HepG2 (cell line): Measurements from ENCODE around the gene YY1.

Experiments used
- ZBTB7A ChIP-seq: sonication (generic); formaldehyde crosslinking; IDR thresholded peaks from 2 replicates; pipeline ENCODE4 v1.8.0; 2022; ENCODE audit warnings: mild to moderate bottlenecking, missing genetic modification reagents
- ZNF546 ChIP-seq: sonication (generic); formaldehyde crosslinking; conservative IDR thresholded peaks from 2 replicates; pipeline ENCODE4 v1.8.1; 2023; ENCODE audit warnings: mild to moderate bottlenecking, missing genetic modification reagents

DNA sequence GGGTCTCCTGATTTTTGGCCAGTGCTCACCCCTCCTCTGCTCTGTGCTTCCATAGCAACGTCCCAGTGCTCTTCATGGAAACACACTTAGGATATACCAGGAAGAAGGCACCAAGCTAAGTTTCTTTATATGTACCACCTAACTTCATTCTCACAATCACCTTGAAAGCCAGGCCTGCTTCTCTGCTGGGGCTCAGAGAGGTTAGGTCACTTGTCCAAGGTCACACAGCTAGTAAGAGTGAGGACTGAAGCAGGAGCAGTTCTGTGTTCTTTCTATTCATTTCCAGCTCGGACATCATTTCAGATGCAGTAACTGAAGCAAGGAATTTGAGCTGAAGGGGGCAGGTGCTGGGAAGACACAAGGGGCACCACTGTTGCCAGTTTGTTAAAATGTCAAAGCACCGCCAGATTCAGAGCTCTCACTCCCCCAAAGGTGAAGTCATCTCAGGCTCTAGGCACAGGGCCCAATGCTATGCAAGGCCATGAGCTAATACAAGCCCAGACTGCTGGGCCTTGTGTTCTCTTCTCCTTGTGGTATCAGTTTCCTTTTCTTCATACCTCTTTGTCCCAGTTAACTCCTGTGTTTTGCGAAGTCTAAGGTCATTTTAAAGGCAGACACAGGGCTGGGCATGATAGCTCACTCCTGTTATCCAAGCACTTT, 19.7 kb upstream of the YY1 start:
- TF ChIP-seq ZNF546 (CRISPR knock-in tag) (no peak), ZBTB7A (CRISPR knock-in tag) (no peak)
